MCF 10A (cell line): Measurements from ENCODE around the gene CDK14. TPM values are rescaled to one million over a fixed set of nuclear protein-coding genes. Genes with fewer than 3 reads are reported as not detected.

ENCODE experiments used
- BruUV-seq: library from RNA; stranded (reverse); fragments of 400-500 nt; replicated peaks from 2 replicates; lab custom pipeline; 2021; lab: Mats Ljungman, UMichigan
- CTCF ChIA-PET: fragments of 300-600 bp; sonication (Branson Sonifier 250); formaldehyde crosslinking; extraction: SDS; loops from one replicate; lab custom pipeline; 2021; ENCODE audit warnings: antibody characterized with exemption, inconsistent platforms; lab: Yijun Ruan, JAX
- POLR2A ChIA-PET: fragments of 300-600, 350-650 bp; sonication (Branson Sonifier 250); formaldehyde crosslinking; extraction: SDS; loops from one replicate; lab custom pipeline; 2020; ENCODE audit warnings: antibody characterized with exemption, inconsistent platforms; lab: Yijun Ruan, JAX
- DNase-seq: peaks from one replicate; pipeline ENCODE4 v3.0.0-alpha.2; 2018; ENCODE audit not compliant: unreplicated experiment
- H3K27ac Mint-ChIP-seq: one replicate; pipeline ENCODE4 v1.8.0; 2022; ENCODE audit warnings: mild to moderate bottlenecking, low read depth, mixed read lengths; ENCODE audit not compliant: unreplicated experiment
- H3K27me3 Mint-ChIP-seq: one replicate; pipeline ENCODE4 v1.8.0; 2022; ENCODE audit warnings: mixed read lengths; ENCODE audit not compliant: insufficient read depth, unreplicated experiment
- H3K36me3 Mint-ChIP-seq: one replicate; pipeline ENCODE4 v1.8.0; 2022; ENCODE audit warnings: mild to moderate bottlenecking, moderate library complexity, mixed read lengths; ENCODE audit not compliant: insufficient read depth, unreplicated experiment
- H3K4me1 Mint-ChIP-seq: one replicate; pipeline ENCODE4 v1.8.0; 2022; ENCODE audit warnings: mixed read lengths; ENCODE audit not compliant: insufficient read depth, unreplicated experiment
- H3K4me3 Mint-ChIP-seq: one replicate; pipeline ENCODE4 v1.8.0; 2022; ENCODE audit warnings: mild to moderate bottlenecking, moderate library complexity, mixed read lengths; ENCODE audit not compliant: unreplicated experiment
- H3K9me3 Mint-ChIP-seq: one replicate; pipeline ENCODE4 v1.8.0; 2022; ENCODE audit warnings: mixed read lengths; ENCODE audit not compliant: unreplicated experiment
- CTCF ChIP-seq: fragments of 200-600 bp; IDR thresholded peaks from one replicate; pipeline ENCODE4 v1.8.0; 2022; ENCODE audit warnings: antibody characterized with exemption, mild to moderate bottlenecking; ENCODE audit not compliant: unreplicated experiment
- intact Hi-C: fragments of 100-400 bp; cut with micrococcal nuclease; formaldehyde crosslinking; loops from 2 replicates; pipeline ENCODE4 v1.14.1; 2022
- total RNA-seq: library from RNA; stranded (reverse); gene quantifications from 2 replicates; pipeline ENCODE4 v1.2.3, GENCODE V29; 2022

The CDK14 gene
- total RNA-seq, 1 experiment from 2014 or later = 32.0 TPM

- Mint-ChIP-seq H3K4me1 (peaks cover 3% of the 10 kb centered on the region), H3K4me3 (no peak overlapping the region), H3K36me3 (peaks cover 5% of the 10 kb centered on the region), H3K9me3 (peaks cover 4% of the 10 kb centered on the region), H3K27ac (no peak overlapping the region), H3K27me3 (no peaks in the 10 kb centered on the region)
- BruUV-seq = no TSS peak
- ChIA-PET CTCF (interaction anchor here (0.7 kb wide), 1 partner anchor 172 kb away, joined by 4 read pairs; no protein-coding TSS in a partner anchor), POLR2A (interaction anchor here (0.6 kb wide), 1 partner anchor 158 kb away, joined by 3 read pairs; no protein-coding TSS in a partner anchor)
- no peak for TF ChIP-seq CTCF
- intact Hi-C loops = no loop called here
- no peak for DNase-seq
Measured at GRCh38 chr7:90864088-90864487, 268.0 kb downstream of the CDK14 start.

- ChIA-PET CTCF (no interaction called here), POLR2A (no interaction called here)
- H3K4me3 Mint-ChIP-seq = no peak overlapping the region
- peaks cover 8% of the 10 kb centered on the region for H3K9me3 Mint-ChIP-seq
- H3K4me1 Mint-ChIP-seq = peaks cover 6% of the 10 kb centered on the region
- no peaks in the 10 kb centered on the region for H3K36me3 Mint-ChIP-seq
- no peaks in the 10 kb centered on the region for H3K27me3 Mint-ChIP-seq
- BruUV-seq = no TSS peak
- no peak for DNase-seq
- no peak for TF ChIP-seq CTCF
- no peak overlapping the region for H3K27ac Mint-ChIP-seq
- intact Hi-C loops = no loop called here
Measured at GRCh38 chr7:90869335-90869734, 273.2 kb downstream of the CDK14 start.

GRCh38 chr7:90876701-90877100 is 280.6 kb downstream of the CDK14 start:
- intact Hi-C loops = no loop called here
- no peaks in the 10 kb centered on the region for H3K36me3 Mint-ChIP-seq
- no peak overlapping the region for H3K27ac Mint-ChIP-seq
- no peaks in the 10 kb centered on the region for H3K9me3 Mint-ChIP-seq
- TF ChIP-seq CTCF = no peak
- ChIA-PET POLR2A (no interaction called here), CTCF (interaction anchor here (0.6 kb wide), 1 partner anchor 10 kb away, joined by 3 read pairs; no protein-coding TSS in a partner anchor)
- no peak for DNase-seq
- H3K27me3 Mint-ChIP-seq = no peaks in the 10 kb centered on the region
- H3K4me1 Mint-ChIP-seq = no peaks in the 10 kb centered on the region
- no peak overlapping the region for H3K4me3 Mint-ChIP-seq
- BruUV-seq = no TSS peak

- Mint-ChIP-seq H3K27ac (no peak overlapping the region), H3K4me3 (no peak overlapping the region), H3K36me3 (no peaks in the 10 kb centered on the region), H3K27me3 (no peaks in the 10 kb centered on the region), H3K9me3 (no peaks in the 10 kb centered on the region), H3K4me1 (no peaks in the 10 kb centered on the region)
- no peak for DNase-seq
- ChIA-PET POLR2A (interaction anchor here (0.7 kb wide), 1 partner anchor 12 kb away, joined by 6 read pairs; no protein-coding TSS in a partner anchor), CTCF (no interaction called here)
- intact Hi-C loops = no loop called here
- no peak for TF ChIP-seq CTCF
- BruUV-seq = no TSS peak
Measured at GRCh38 chr7:90877201-90877600, 281.1 kb downstream of the CDK14 start.
